Vagina (tissue), 2 donors: ENCODE data around the gene TENM4. TPM values are rescaled to one million over a fixed set of nuclear protein-coding genes. Genes with fewer than 3 reads are reported as not detected.

Experiments used
- DNase-seq, 2 donors: peaks; one replicate each; pipeline ENCODE4 v3.0.0-alpha.2; 2017; ENCODE audit errors: extremely low spot score in 2 of 2
- H3K27ac ChIP-seq: fragments of 200-600 bp; sonication (generic); one replicate; pipeline ENCODE4 v1.5.1; 2019
- H3K27me3 ChIP-seq: fragments of 200-600 bp; sonication (generic); one replicate; pipeline ENCODE4 v1.5.1; 2019
- H3K36me3 ChIP-seq, 2 donors: fragments of 200-600 bp; sonication (generic); one replicate each; pipeline ENCODE4 v1.5.1; 2017 to 2019
- H3K4me1 ChIP-seq: fragments of 200-600 bp; sonication (generic); one replicate; pipeline ENCODE4 v1.5.1; 2019
- H3K4me3 ChIP-seq, 2 donors: fragments of 200-600 bp; sonication (generic); 1 replicate in 1 of 2; 2 replicates in 1 of 2; pipeline ENCODE4 v1.5.1; 2016 to 2019
- H3K9me3 ChIP-seq: fragments of 200-600 bp; sonication (generic); one replicate; pipeline ENCODE4 v1.5.1; 2019
- POLR2A ChIP-seq, 2 donors: fragments of 450-650 bp; IDR thresholded peaks; one replicate each; pipeline ENCODE4 v1.6.1; 2017; ENCODE audit warnings: antibody characterized with exemption in 2 of 2, mild to moderate bottlenecking in 2 of 2, moderate library complexity in 2 of 2
- POLR2AphosphoS5 ChIP-seq, 2 donors: sonication (generic); formaldehyde crosslinking; IDR thresholded peaks; one replicate each; pipeline ENCODE4 v1.9.0; 2017; ENCODE audit warnings: antibody characterized with exemption in 2 of 2, mild to moderate bottlenecking in 2 of 2, low read depth in 1 of 2; ENCODE audit not compliant: insufficient read depth in 1 of 2
- intact Hi-C: fragments of 100-400 bp; cut with DNase I; formaldehyde crosslinking; loops from one replicate; pipeline ENCODE4 v1.15.1; 2023
- total RNA-seq: library from RNA; depleted of rRNA; stranded (reverse); fragments of >200 nt; gene quantifications from one replicate; pipeline ENCODE4 v1.2.3, GENCODE V29; 2016
- TF ChIP-seq, protein P1 (sequence below), 3 experiments: fragments of 450-650 bp in 2 of 3; fragments of 200-600 bp in 1 of 3; sonication (generic) in 1 of 3; IDR thresholded peaks; one replicate each; pipeline ENCODE4 v1.5.1; 2017 to 2019; ENCODE audit warnings: antibody characterized with exemption in 3 of 3, mild to moderate bottlenecking in 2 of 3, moderate library complexity in 2 of 3

The TENM4 gene
- total RNA-seq, 1 donor from 2014 or later, result 12.5 TPM

DNA sequence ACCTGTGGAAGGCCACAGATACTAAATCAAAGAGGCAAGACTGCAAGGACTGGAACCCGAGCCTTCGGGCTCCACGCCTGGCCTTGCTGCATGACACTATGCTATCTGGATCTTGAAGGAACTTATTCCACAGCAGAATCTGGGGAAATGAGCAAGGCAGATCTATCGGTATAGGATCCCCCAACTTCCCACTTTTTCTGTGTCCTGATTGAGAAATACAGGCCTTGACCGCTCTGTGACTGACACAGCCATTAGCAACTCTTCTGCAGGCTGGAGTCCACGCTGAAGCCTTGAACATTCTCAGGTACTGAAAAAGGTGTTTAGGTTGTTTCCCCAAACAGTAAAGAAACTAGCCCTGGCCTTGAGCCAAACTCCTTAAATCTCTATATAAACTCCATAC lies 625.0 kb downstream of the TENM4 start:
- no peak overlapping the region for H3K4me3 ChIP-seq
- intact Hi-C loops, result no loop called here
- no peaks in the 10 kb centered on the region for H3K27me3 ChIP-seq
- no peak overlapping the region for H3K27ac ChIP-seq
- H3K4me1 ChIP-seq, result peaks cover 5% of the 10 kb centered on the region
- H3K9me3 ChIP-seq, result no peaks in the 10 kb centered on the region
- no peaks in the 10 kb centered on the region for H3K36me3 ChIP-seq
- DNase-seq, result no peak
- TF ChIP-seq POLR2A (IDR thresholded peaks at IDR 0.05) (no peak), POLR2AphosphoS5 (IDR thresholded peaks at IDR 0.05; ENCODE audit: insufficient read depth in 1 of 2, low read depth in 1 of 2) (no peak)
- TF ChIP-seq, protein P1, sequence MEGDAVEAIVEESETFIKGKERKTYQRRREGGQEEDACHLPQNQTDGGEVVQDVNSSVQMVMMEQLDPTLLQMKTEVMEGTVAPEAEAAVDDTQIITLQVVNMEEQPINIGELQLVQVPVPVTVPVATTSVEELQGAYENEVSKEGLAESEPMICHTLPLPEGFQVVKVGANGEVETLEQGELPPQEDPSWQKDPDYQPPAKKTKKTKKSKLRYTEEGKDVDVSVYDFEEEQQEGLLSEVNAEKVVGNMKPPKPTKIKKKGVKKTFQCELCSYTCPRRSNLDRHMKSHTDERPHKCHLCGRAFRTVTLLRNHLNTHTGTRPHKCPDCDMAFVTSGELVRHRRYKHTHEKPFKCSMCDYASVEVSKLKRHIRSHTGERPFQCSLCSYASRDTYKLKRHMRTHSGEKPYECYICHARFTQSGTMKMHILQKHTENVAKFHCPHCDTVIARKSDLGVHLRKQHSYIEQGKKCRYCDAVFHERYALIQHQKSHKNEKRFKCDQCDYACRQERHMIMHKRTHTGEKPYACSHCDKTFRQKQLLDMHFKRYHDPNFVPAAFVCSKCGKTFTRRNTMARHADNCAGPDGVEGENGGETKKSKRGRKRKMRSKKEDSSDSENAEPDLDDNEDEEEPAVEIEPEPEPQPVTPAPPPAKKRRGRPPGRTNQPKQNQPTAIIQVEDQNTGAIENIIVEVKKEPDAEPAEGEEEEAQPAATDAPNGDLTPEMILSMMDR (IDR thresholded peaks at IDR 0.05), result no peak

DNA sequence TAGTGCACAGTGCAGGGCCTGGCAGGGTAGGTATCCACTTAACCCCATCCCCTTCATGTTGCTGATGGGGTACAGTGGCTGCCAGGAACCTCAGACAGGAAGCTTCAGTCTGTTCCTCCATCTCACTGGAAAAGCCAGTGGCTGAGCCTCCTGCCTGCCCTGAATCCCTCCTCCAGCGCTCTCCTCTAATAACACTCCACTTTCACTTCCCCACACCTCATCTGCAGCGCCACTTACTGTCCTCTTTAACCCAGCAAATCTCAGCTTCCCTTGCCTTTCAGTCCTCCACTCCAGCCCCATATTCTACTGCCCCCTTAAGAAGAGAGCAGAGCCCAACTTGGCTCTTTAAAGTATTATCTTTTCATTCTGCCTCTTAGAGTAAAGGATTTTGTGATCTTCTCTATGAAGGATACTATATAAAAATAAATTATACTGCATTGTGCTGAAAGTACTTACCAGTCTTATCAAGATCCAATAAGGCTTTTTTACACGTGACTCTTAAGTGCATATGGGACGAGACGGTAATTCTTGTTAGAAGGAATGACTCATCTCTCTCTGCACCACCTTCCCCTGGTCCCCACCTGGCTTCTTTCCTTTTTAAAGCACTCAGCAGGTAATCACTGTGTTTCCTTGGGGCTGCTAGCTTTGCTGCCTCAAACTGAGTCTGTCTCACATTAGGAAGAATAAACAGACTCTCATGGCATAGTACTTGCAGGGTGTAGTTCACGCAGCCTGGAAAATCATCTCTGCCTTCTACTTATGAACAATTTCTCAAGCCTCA lies 628.1 kb downstream of the TENM4 start:
- H3K27me3 ChIP-seq, result no peaks in the 10 kb centered on the region
- intact Hi-C loops, result no loop called here
- H3K4me3 ChIP-seq, result no peak overlapping the region
- no peak for DNase-seq
- no peak for TF ChIP-seq POLR2A (IDR thresholded peaks at IDR 0.05)
- TF ChIP-seq POLR2AphosphoS5 (IDR thresholded peaks at IDR 0.05; ENCODE audit: insufficient read depth in 1 of 2, low read depth in 1 of 2), result no peak
- TF ChIP-seq, protein P1 (IDR thresholded peaks at IDR 0.05), result no peak
- H3K4me1 ChIP-seq, result peaks cover 23% of the 10 kb centered on the region
- no peak overlapping the region for H3K27ac ChIP-seq
- H3K9me3 ChIP-seq, result no peaks in the 10 kb centered on the region
- H3K36me3 ChIP-seq, result no peaks in the 10 kb centered on the region

DNA sequence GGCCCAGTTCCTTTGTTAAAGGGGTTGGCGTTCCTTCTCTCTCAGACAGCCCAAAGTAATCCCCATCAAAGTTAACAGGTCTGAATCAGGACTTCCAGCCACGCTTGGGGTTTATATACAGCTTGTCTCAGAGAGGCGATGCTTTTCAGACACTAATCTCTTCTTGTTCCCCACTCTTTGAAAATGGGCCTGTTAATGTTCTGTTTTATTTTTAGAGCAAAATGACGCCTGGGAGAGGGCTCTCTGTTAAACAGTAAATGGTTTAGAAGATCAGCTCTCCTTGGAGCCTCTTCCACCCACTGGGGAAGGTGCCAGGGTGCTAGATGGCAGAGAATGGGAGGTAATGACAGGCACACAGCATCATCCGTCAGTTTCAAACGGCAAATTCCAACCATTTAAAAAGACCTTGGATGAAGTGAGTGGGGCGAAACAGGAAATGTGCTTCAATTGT lies 630.2 kb downstream of the TENM4 start:
- no peak for DNase-seq
- no peaks in the 10 kb centered on the region for H3K36me3 ChIP-seq
- peaks cover 23% of the 10 kb centered on the region for H3K4me1 ChIP-seq
- no peak overlapping the region for H3K4me3 ChIP-seq
- H3K27ac ChIP-seq, result peak overlapping the region; percentile 58
- TF ChIP-seq, protein P1 (IDR thresholded peaks at IDR 0.05), result no peak
- TF ChIP-seq POLR2A (IDR thresholded peaks at IDR 0.05) (no peak), POLR2AphosphoS5 (IDR thresholded peaks at IDR 0.05; ENCODE audit: insufficient read depth in 1 of 2, low read depth in 1 of 2) (no peak)
- no peaks in the 10 kb centered on the region for H3K9me3 ChIP-seq
- no peaks in the 10 kb centered on the region for H3K27me3 ChIP-seq
- intact Hi-C loops, result no loop called here

DNA sequence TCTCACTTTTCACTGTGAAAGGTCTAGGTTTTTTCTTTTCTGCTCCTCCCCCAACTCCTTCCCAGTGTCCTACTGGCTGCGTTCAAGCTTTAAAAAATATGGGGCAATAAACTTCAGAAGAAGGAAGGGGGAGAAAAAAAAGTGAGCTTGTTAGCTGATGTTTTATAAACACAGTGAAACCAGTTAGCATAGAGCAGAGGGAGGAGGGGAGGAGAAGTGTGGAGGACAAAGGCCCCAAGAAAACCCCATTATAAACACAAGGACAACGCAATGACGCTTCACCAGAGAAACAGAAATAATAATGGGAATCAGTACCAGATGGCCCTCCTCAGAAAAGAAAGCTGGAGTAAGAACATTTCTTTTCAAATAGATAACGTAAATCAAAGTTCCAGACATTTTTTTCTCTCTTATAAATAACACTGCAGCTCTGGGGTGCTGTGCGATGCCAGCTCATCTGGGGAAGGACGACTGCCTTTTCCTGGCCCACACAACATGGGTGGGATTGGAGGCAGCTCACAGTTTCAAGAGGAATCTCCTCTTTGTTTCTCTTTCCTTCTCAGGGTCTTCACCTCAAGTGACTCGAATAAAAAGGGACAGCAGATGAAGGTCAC lies 630.8 kb downstream of the TENM4 start:
- peaks cover 23% of the 10 kb centered on the region for H3K4me1 ChIP-seq
- peak overlapping the region; percentile 58 for H3K27ac ChIP-seq
- H3K27me3 ChIP-seq, result no peaks in the 10 kb centered on the region
- no peaks in the 10 kb centered on the region for H3K36me3 ChIP-seq
- no peaks in the 10 kb centered on the region for H3K9me3 ChIP-seq
- no peak overlapping the region for H3K4me3 ChIP-seq
- intact Hi-C loops, result no loop called here
- peak in 1 of 2 donors; percentile 12 for TF ChIP-seq POLR2AphosphoS5 (IDR thresholded peaks at IDR 0.05; ENCODE audit: insufficient read depth in 1 of 2, low read depth in 1 of 2)
- no peak for TF ChIP-seq POLR2A (IDR thresholded peaks at IDR 0.05)
- DNase-seq, result no peak

DNA sequence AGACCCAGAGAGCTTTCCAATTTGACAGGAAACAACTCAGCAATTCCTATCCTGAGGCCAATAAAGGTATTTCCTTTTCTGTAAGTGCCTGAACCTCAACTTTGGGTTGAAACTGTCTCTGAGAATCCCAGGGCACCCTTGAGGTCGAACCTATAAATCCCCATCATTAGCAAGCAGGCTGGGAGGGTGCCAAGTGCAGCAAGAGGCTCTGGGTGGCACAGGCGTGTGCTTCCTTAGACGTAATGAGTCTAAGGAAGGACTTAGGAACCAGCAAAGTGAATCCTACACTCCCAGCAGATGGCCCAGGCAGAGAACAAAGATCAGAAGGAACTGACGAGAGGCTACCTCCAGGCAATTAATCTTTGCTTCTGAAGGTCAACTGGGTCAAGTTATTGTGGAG lies 631.9 kb downstream of the TENM4 start:
- intact Hi-C loops, result no loop called here
- Histone ChIP-seq H3K4me3 (no peak overlapping the region), H3K27ac (peak overlapping the region; percentile 58), H3K36me3 (no peaks in the 10 kb centered on the region), H3K4me1 (peaks cover 23% of the 10 kb centered on the region), H3K27me3 (no peaks in the 10 kb centered on the region), H3K9me3 (no peaks in the 10 kb centered on the region)
- TF ChIP-seq POLR2AphosphoS5 (IDR thresholded peaks at IDR 0.05; ENCODE audit: insufficient read depth in 1 of 2, low read depth in 1 of 2), result no peak
- no peak for TF ChIP-seq POLR2A (IDR thresholded peaks at IDR 0.05)
- TF ChIP-seq, protein P1 (IDR thresholded peaks at IDR 0.05), result no peak
- DNase-seq, result no peak
